ENCODE measurements around the gene AEBP2.

The AEBP2 gene

DNA sequence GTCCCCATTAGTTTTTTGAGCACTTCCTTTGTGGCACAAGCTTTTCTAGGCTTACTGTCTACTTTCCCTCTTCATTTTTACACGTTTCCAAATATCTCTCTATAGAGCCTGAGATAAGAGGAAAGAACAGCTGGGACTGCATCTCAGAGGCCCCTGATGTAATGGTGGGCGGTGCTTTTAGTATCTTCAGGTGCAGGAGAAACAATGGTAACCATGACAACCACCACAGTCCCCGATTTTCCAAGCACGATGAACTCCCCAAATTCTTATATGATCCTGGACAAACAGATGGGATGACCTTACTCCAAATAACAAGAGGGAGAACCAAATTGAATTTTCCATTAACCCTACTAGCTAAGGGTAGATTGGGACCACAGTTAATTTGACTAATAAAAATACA is 103.3 kb downstream of the AEBP2 start:
- TF ChIP-seq CTCF (IDR thresholded peaks at IDR 0.05; ENCODE audit: insufficient read depth, missing control alignments): no peak
- FAIRE-seq: no peak

GRCh38 chr12:19544353-19544752 is 105.1 kb downstream of the AEBP2 start:
- DNase-seq (ENCODE audit: insufficient read length, low spot score) (no peak), FAIRE-seq (no peak)
- no peak for TF ChIP-seq CTCF (IDR thresholded peaks at IDR 0.05; ENCODE audit: insufficient read depth, missing control alignments)

More for the DNA sequence above, 103.3 kb downstream of the AEBP2 start:
- DNase-seq (ENCODE audit: insufficient read length, low spot score): no peak

DNA sequence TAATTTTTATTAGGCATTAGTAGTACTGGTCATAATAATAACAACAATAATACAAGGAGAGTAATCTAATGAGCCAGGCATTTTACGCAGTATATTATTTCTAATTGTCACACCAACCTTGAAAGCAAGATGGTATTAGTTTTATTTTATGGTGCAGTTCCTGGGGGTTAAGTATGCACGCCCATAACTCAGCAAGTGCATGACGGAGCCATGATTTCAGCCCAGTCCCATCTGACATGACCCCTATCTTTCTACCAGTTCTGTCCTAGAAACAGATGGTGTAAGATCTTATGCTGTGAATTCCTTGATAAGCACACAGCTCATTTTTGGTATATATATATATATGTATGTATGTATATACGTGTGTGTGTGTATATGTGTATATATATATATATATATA is 106.0 kb downstream of the AEBP2 start:
- no peak for FAIRE-seq
- no peak for DNase-seq (ENCODE audit: insufficient read length, low spot score)
- TF ChIP-seq CTCF (IDR thresholded peaks at IDR 0.05; ENCODE audit: insufficient read depth, missing control alignments): no peak

DNA sequence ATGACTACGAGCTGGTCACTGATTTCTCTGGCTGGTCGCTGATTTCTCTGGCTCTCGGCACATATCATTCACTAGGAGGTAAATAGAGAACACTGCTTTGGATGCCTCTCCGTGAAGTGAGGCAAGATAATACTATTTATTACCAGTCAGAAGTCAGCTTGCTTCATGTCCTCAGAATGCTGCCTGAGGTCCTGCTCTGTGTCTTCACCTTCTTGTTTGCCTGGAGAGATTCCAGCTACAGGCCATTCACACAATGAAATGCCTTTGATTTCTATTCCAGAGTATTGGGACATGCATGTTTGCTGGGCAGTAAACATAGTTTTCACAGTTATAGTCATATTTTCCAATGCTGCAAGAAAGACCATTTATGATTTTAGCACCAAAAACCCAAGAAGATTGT is 106.7 kb downstream of the AEBP2 start:
- no peak for DNase-seq (ENCODE audit: insufficient read length, low spot score)
- TF ChIP-seq CTCF (IDR thresholded peaks at IDR 0.05; ENCODE audit: insufficient read depth, missing control alignments): no peak
- FAIRE-seq: no peak

GRCh38 chr12:19546611-19547162 is 107.4 kb downstream of the AEBP2 start:
- TF ChIP-seq CTCF (IDR thresholded peaks at IDR 0.05; ENCODE audit: insufficient read depth, missing control alignments): no peak
- FAIRE-seq (no peak), DNase-seq (ENCODE audit: insufficient read length, low spot score) (no peak)

DNA sequence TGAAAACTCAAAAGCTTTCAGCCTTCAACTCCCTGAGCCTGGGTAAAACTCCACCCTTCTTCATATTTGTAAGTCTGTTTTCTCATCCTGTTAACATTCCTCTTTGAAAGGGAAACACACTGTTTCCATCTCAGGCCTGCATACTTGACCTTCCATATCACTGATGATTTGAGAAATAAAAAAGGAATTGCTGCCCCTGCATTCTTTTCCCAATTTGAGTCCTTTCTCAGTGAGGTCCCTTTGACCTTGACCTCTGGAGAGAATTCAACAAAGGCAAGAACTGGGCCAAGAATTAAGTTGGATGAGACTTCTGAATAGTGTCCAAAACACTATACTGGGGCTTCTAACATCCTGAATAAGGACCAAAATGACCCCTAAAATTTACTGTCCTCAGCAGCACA is 108.0 kb downstream of the AEBP2 start:
- no peak for TF ChIP-seq CTCF (IDR thresholded peaks at IDR 0.05; ENCODE audit: insufficient read depth, missing control alignments)
- no peak for DNase-seq (ENCODE audit: insufficient read length, low spot score)
- no peak for FAIRE-seq

DNA sequence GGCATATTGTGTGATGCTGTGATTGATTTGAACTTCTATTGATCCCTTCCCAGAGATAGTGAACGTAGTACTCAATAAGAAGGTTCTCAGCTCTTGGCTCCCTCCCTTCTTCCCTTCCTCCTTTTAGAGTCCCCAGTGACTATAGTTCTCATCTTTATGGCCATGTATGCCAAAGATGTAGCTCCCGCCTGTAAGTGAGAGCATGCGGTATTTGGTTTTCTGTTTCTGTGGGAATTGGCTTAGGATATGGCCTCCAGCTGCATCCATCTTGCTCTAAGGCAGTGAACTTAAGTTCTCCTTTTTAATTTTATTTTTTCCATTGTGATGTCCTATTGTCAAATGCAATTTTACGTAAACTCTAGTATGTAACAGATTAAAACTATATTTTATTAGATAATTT is 109.5 kb downstream of the AEBP2 start:
- TF ChIP-seq CTCF (IDR thresholded peaks at IDR 0.05; ENCODE audit: insufficient read depth, missing control alignments): no peak
- DNase-seq (ENCODE audit: insufficient read length, low spot score): no peak
- FAIRE-seq: no peak
